RWPE2 (cell line): ENCODE measurements around the gene TMEM185B.

Experiments
- ATAC-seq: fragments of 200-7000 bp; cut with Tn5 transposase; 3 replicates; pipeline ENCODE4 v1.9.1; 2021; ENCODE audit warnings: low read depth
- DNase-seq: peaks from one replicate; pipeline ENCODE4 v3.0.0-alpha.2; 2020; ENCODE audit warnings: low spot score
- H3K27ac ChIP-seq: fragments of 450-650 bp; 2 replicates; pipeline ENCODE4 v1.5.1; 2017; ENCODE audit warnings: mild to moderate bottlenecking; ENCODE audit not compliant: poor library complexity, severe bottlenecking
- H3K27me3 ChIP-seq: fragments of 250-450 bp; sonication (Bioruptor Pico); 2 replicates; pipeline ENCODE4 v1.5.1; 2021; ENCODE audit warnings: mild to moderate bottlenecking, moderate library complexity; ENCODE audit not compliant: insufficient read depth, poor library complexity, severe bottlenecking
- H3K36me3 ChIP-seq: fragments of 250-450 bp; sonication (Bioruptor Pico); 2 replicates; pipeline ENCODE4 v1.5.1; 2020; ENCODE audit warnings: low read depth, mild to moderate bottlenecking, moderate library complexity
- H3K4me1 ChIP-seq: fragments of 250-450 bp; sonication (Bioruptor Pico); 2 replicates; pipeline ENCODE4 v1.5.1; 2021; ENCODE audit warnings: mild to moderate bottlenecking, moderate library complexity; ENCODE audit not compliant: insufficient read depth, poor library complexity, severe bottlenecking
- H3K4me3 ChIP-seq: fragments of 250-450 bp; sonication (Bioruptor Pico); 2 replicates; pipeline ENCODE4 v1.5.1; 2021; ENCODE audit warnings: mild to moderate bottlenecking, moderate library complexity; ENCODE audit not compliant: severe bottlenecking
- H3K9me3 ChIP-seq: fragments of 250-450 bp; sonication (Bioruptor Pico); 2 replicates; pipeline ENCODE4 v1.5.1; 2021; ENCODE audit warnings: mild to moderate bottlenecking, moderate library complexity; ENCODE audit not compliant: severe bottlenecking
- CTCF ChIP-seq: fragments of 450-650 bp; IDR thresholded peaks from one replicate; pipeline ENCODE4 v1.5.1; 2017; ENCODE audit warnings: mild to moderate bottlenecking, moderate library complexity; ENCODE audit not compliant: poor library complexity, severe bottlenecking

Gene TMEM185B

GRCh38 chr2:120221616-120222015, 1.6 kb downstream of the TMEM185B start:
- H3K4me1 ChIP-seq: peaks cover 21% of the 10 kb centered on the region
- H3K36me3 ChIP-seq: peaks cover 27% of the 10 kb centered on the region
- no peak for ATAC-seq
- H3K27me3 ChIP-seq: no peaks in the 10 kb centered on the region
- TF ChIP-seq CTCF: no peak
- H3K4me3 ChIP-seq: no peak overlapping the region
- H3K27ac ChIP-seq: no peak overlapping the region
- no peaks in the 10 kb centered on the region for H3K9me3 ChIP-seq
- DNase-seq: no peak

- no peak for DNase-seq
- Histone ChIP-seq H3K4me1 (peaks cover 21% of the 10 kb centered on the region), H3K9me3 (no peaks in the 10 kb centered on the region), H3K4me3 (no peak overlapping the region), H3K27ac (no peak overlapping the region), H3K27me3 (no peaks in the 10 kb centered on the region), H3K36me3 (peaks cover 27% of the 10 kb centered on the region)
- no peak for TF ChIP-seq CTCF
- no peak for ATAC-seq
These were observed 2.4 kb downstream of the TMEM185B start for GRCh38 chr2:120220756-120221155.

GRCh38 chr2:120219766-120220165, 3.4 kb downstream of the TMEM185B start:
- H3K4me1 ChIP-seq: peaks cover 21% of the 10 kb centered on the region
- TF ChIP-seq CTCF: no peak
- DNase-seq (no peak), ATAC-seq (no peak)
- H3K9me3 ChIP-seq: no peaks in the 10 kb centered on the region
- H3K27ac ChIP-seq: no peak overlapping the region
- H3K27me3 ChIP-seq: no peaks in the 10 kb centered on the region
- peaks cover 27% of the 10 kb centered on the region for H3K36me3 ChIP-seq
- no peak overlapping the region for H3K4me3 ChIP-seq

- no peak for ATAC-seq
- peaks cover 27% of the 10 kb centered on the region for H3K36me3 ChIP-seq
- no peak for TF ChIP-seq CTCF
- H3K27ac ChIP-seq: no peak overlapping the region
- no peaks in the 10 kb centered on the region for H3K9me3 ChIP-seq
- no peak for DNase-seq
- no peaks in the 10 kb centered on the region for H3K27me3 ChIP-seq
- peaks cover 21% of the 10 kb centered on the region for H3K4me1 ChIP-seq
- no peak overlapping the region for H3K4me3 ChIP-seq
These were observed 3.9 kb downstream of the TMEM185B start for GRCh38 chr2:120219291-120219690.

GRCh38 chr2:120218181-120218580, 5.0 kb downstream of the TMEM185B start:
- no peak for TF ChIP-seq CTCF
- H3K36me3 ChIP-seq: peaks cover 27% of the 10 kb centered on the region
- no peak overlapping the region for H3K4me3 ChIP-seq
- H3K4me1 ChIP-seq: peaks cover 16% of the 10 kb centered on the region
- H3K27me3 ChIP-seq: no peaks in the 10 kb centered on the region
- DNase-seq (no peak), ATAC-seq (no peak)
- no peaks in the 10 kb centered on the region for H3K9me3 ChIP-seq
- H3K27ac ChIP-seq: no peak overlapping the region
